Panc1 (cell line): Measurements from ENCODE around the gene EIF3J.

Experiments used
- POLR2AphosphoS5 ChIP-seq: IDR thresholded peaks from 2 replicates; pipeline ENCODE4 v1.6.1; 2012; ENCODE audit warnings: mild to moderate bottlenecking, low read depth, low read length, moderate library complexity
- REST ChIP-seq, 2 experiments: IDR thresholded peaks; 2 replicates each; pipeline ENCODE4 v1.6.1; 2011 to 2012; ENCODE audit warnings: low read depth in 2 of 2, control low read depth in 1 of 2, low read length in 1 of 2, mild to moderate bottlenecking in 1 of 2, moderate library complexity in 1 of 2; ENCODE audit not compliant: insufficient read depth in 1 of 2
- TCF7L2 ChIP-seq: IDR thresholded peaks from 2 replicates; pipeline ENCODE4 v1.6.1; 2011; ENCODE audit warnings: mild to moderate bottlenecking, low read depth, low read length, inconsistent platforms
- TF ChIP-seq, protein P1 (sequence below): fragments of 450-650 bp; IDR thresholded peaks from 2 replicates; pipeline ENCODE4 v1.5.1; 2017; ENCODE audit warnings: mild to moderate bottlenecking

DNA sequence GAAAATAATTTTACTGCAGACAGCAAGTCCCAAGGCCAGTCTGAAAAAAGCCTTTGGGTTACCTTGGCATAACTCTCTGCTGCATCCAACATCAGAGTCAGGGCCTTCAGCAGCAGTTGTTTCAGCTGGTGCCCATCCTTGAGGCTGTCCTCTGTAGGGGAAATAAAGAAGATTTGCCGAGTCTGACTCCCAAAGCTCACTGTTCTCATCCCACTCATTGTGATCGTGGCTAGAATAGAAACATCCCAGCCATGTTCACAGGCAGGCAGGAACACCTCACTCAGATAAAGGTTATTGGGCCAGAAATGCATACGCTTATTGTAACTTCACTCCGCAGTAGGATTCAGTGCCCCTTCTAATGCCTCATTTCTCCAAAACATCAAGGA lies 29.2 kb downstream of the EIF3J start:
- TF ChIP-seq, protein P1, sequence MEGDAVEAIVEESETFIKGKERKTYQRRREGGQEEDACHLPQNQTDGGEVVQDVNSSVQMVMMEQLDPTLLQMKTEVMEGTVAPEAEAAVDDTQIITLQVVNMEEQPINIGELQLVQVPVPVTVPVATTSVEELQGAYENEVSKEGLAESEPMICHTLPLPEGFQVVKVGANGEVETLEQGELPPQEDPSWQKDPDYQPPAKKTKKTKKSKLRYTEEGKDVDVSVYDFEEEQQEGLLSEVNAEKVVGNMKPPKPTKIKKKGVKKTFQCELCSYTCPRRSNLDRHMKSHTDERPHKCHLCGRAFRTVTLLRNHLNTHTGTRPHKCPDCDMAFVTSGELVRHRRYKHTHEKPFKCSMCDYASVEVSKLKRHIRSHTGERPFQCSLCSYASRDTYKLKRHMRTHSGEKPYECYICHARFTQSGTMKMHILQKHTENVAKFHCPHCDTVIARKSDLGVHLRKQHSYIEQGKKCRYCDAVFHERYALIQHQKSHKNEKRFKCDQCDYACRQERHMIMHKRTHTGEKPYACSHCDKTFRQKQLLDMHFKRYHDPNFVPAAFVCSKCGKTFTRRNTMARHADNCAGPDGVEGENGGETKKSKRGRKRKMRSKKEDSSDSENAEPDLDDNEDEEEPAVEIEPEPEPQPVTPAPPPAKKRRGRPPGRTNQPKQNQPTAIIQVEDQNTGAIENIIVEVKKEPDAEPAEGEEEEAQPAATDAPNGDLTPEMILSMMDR, result no peak
- TF ChIP-seq REST (IDR thresholded peaks at IDR 0.05; ENCODE audit: insufficient read depth in 1 of 2, low read depth in 2 of 2, low read length in 1 of 2) (no peak), TCF7L2 (no peak), POLR2AphosphoS5 (peak; percentile 47; the same call in 1 of the 2 replicates)
